Rectal smooth muscle tissue (tissue), 1 donor: ENCODE results near the gene GTPBP10.

Source experiments
- H3K27ac ChIP-seq: one replicate; pipeline ENCODE4 v1.7.0; 2013; ENCODE audit warnings: low read depth, low read length, inconsistent platforms
- H3K27me3 ChIP-seq: one replicate; pipeline ENCODE4 v1.7.0; 2013; ENCODE audit warnings: low read length; ENCODE audit not compliant: control insufficient read depth, insufficient read depth
- H3K36me3 ChIP-seq: one replicate; pipeline ENCODE4 v1.7.0; 2013; ENCODE audit warnings: low read length; ENCODE audit not compliant: control insufficient read depth, insufficient read depth
- H3K4me1 ChIP-seq: one replicate; pipeline ENCODE4 v1.7.0; 2013; ENCODE audit warnings: low read length; ENCODE audit not compliant: control insufficient read depth, insufficient read depth
- H3K4me3 ChIP-seq: one replicate; pipeline ENCODE4 v1.7.0; 2013; ENCODE audit warnings: low read length
- H3K9ac ChIP-seq: one replicate; pipeline ENCODE4 v1.7.0; 2013; ENCODE audit warnings: low read length

GTPBP10 gene

GRCh38 chr7:90346336-90347125 lies at the start of gene GTPBP10:
Gene GTPBP10, plus strand, starts transcription at chr7:90346716. Its CDS starts 26 bp downstream, at chr7:90346742.
- Histone ChIP-seq H3K4me3 (peak within 1 kb of the TSS; percentile 99), H3K9ac (peak within 1 kb of the TSS; percentile 99), H3K4me1 (peaks cover 5% of the 10 kb centered on the region), H3K36me3 (no peaks in the 10 kb centered on the region), H3K27ac (peak within 1 kb of the TSS; percentile 86), H3K27me3 (no peaks in the 10 kb centered on the region)

GRCh38 chr7:90298145-90299038 lies 48.1 kb upstream of the GTPBP10 start:
- no peak overlapping the region for H3K9ac ChIP-seq
- H3K36me3 ChIP-seq = no peaks in the 10 kb centered on the region
- no peaks in the 10 kb centered on the region for H3K4me1 ChIP-seq
- no peak overlapping the region for H3K4me3 ChIP-seq
- no peak overlapping the region for H3K27ac ChIP-seq
- H3K27me3 ChIP-seq = no peaks in the 10 kb centered on the region

GRCh38 chr7:90303241-90303640 lies 43.3 kb upstream of the GTPBP10 start:
- H3K9ac ChIP-seq = no peak overlapping the region
- no peaks in the 10 kb centered on the region for H3K27me3 ChIP-seq
- no peak overlapping the region for H3K4me3 ChIP-seq
- H3K4me1 ChIP-seq = no peaks in the 10 kb centered on the region
- H3K36me3 ChIP-seq = no peaks in the 10 kb centered on the region
- no peak overlapping the region for H3K27ac ChIP-seq

GRCh38 chr7:90309872-90310271 lies 36.6 kb upstream of the GTPBP10 start:
- H3K4me1 ChIP-seq = no peaks in the 10 kb centered on the region
- no peaks in the 10 kb centered on the region for H3K27me3 ChIP-seq
- H3K27ac ChIP-seq = no peak overlapping the region
- no peaks in the 10 kb centered on the region for H3K36me3 ChIP-seq
- no peak overlapping the region for H3K4me3 ChIP-seq
- no peak overlapping the region for H3K9ac ChIP-seq

- Histone ChIP-seq H3K27me3 (no peaks in the 10 kb centered on the region), H3K4me1 (no peaks in the 10 kb centered on the region), H3K4me3 (no peak overlapping the region), H3K9ac (no peak overlapping the region), H3K27ac (no peak overlapping the region), H3K36me3 (no peaks in the 10 kb centered on the region)
Measured at GRCh38 chr7:90311175-90311574, 35.3 kb upstream of the GTPBP10 start.

- no peaks in the 10 kb centered on the region for H3K27me3 ChIP-seq
- H3K36me3 ChIP-seq = no peaks in the 10 kb centered on the region
- H3K9ac ChIP-seq = no peak overlapping the region
- H3K4me1 ChIP-seq = no peaks in the 10 kb centered on the region
- H3K27ac ChIP-seq = no peak overlapping the region
- H3K4me3 ChIP-seq = no peak overlapping the region
Measured at GRCh38 chr7:90312745-90313144, 33.8 kb upstream of the GTPBP10 start.

- Histone ChIP-seq H3K27me3 (no peaks in the 10 kb centered on the region), H3K4me1 (no peaks in the 10 kb centered on the region), H3K27ac (no peak overlapping the region), H3K36me3 (no peaks in the 10 kb centered on the region), H3K9ac (no peak overlapping the region), H3K4me3 (no peak overlapping the region)
Measured at GRCh38 chr7:90313907-90314306, 32.6 kb upstream of the GTPBP10 start.

GRCh38 chr7:90320014-90320413 lies 26.5 kb upstream of the GTPBP10 start:
- H3K4me1 ChIP-seq = no peaks in the 10 kb centered on the region
- H3K4me3 ChIP-seq = no peak overlapping the region
- peaks cover 13% of the 10 kb centered on the region for H3K27me3 ChIP-seq
- H3K9ac ChIP-seq = no peak overlapping the region
- H3K27ac ChIP-seq = no peak overlapping the region
- H3K36me3 ChIP-seq = no peaks in the 10 kb centered on the region

GRCh38 chr7:90320418-90320800 lies 26.1 kb upstream of the GTPBP10 start:
- Histone ChIP-seq H3K27ac (no peak overlapping the region), H3K9ac (no peak overlapping the region), H3K4me1 (no peaks in the 10 kb centered on the region), H3K27me3 (peaks cover 13% of the 10 kb centered on the region), H3K4me3 (no peak overlapping the region), H3K36me3 (no peaks in the 10 kb centered on the region)

- H3K27me3 ChIP-seq = peaks cover 13% of the 10 kb centered on the region
- H3K4me1 ChIP-seq = no peaks in the 10 kb centered on the region
- no peak within 1 kb of the TSS for H3K27ac ChIP-seq
- no peak within 1 kb of the TSS for H3K9ac ChIP-seq
- H3K36me3 ChIP-seq = no peaks in the 10 kb centered on the region
- no peak within 1 kb of the TSS for H3K4me3 ChIP-seq
Measured at GRCh38 chr7:90320801-90321494, 25.6 kb upstream of the GTPBP10 start, which contains the start of gene FAM237B. Gene FAM237B, minus strand, starts transcription at chr7:90321304. Its CDS starts 1,556 bp downstream, at chr7:90319748.

GRCh38 chr7:90322837-90323236 lies 23.7 kb upstream of the GTPBP10 start:
- H3K27ac ChIP-seq = no peak overlapping the region
- no peaks in the 10 kb centered on the region for H3K36me3 ChIP-seq
- no peak overlapping the region for H3K9ac ChIP-seq
- peaks cover 13% of the 10 kb centered on the region for H3K27me3 ChIP-seq
- no peak overlapping the region for H3K4me3 ChIP-seq
- H3K4me1 ChIP-seq = no peaks in the 10 kb centered on the region

- H3K4me1 ChIP-seq = no peaks in the 10 kb centered on the region
- H3K4me3 ChIP-seq = no peak overlapping the region
- H3K27ac ChIP-seq = no peak overlapping the region
- H3K9ac ChIP-seq = no peak overlapping the region
- peaks cover under 1% of the 10 kb centered on the region for H3K27me3 ChIP-seq
- H3K36me3 ChIP-seq = no peaks in the 10 kb centered on the region
Measured at GRCh38 chr7:90326500-90326899, 20.0 kb upstream of the GTPBP10 start.
